HG03103 (cell line): ENCODE data around the gene JUND.

ENCODE experiments used
- ATAC-seq: cut with Tn5 transposase; IDR thresholded peaks from one replicate; pipeline ENCODE4 v1.9.1; 2021; ENCODE audit warnings: low read depth; ENCODE audit not compliant: unreplicated experiment

JUND gene

GRCh38 chr19:18271433-18271841 is 10.0 kb downstream of the JUND start:
- ATAC-seq: no peak

GRCh38 chr19:18270326-18270725 is 11.1 kb downstream of the JUND start:
- no peak for ATAC-seq

- ATAC-seq: no peak
Measured at GRCh38 chr19:18269070-18269723, 12.2 kb downstream of the JUND start.

GRCh38 chr19:18266771-18267686 is 14.4 kb downstream of the JUND start:
- ATAC-seq: no peak

- no peak for ATAC-seq
Measured at GRCh38 chr19:18265582-18265981, 15.8 kb downstream of the JUND start.

- no peak for ATAC-seq
Measured at GRCh38 chr19:18264971-18265540, 16.4 kb downstream of the JUND start.

- no peak for ATAC-seq
Measured at GRCh38 chr19:18264137-18264854, 17.1 kb downstream of the JUND start.

- no peak for ATAC-seq
Measured at GRCh38 chr19:18263324-18264136, 17.9 kb downstream of the JUND start.

- ATAC-seq: no peak
Measured at GRCh38 chr19:18262917-18263316, 18.5 kb downstream of the JUND start.

GRCh38 chr19:18262144-18262543 is 19.3 kb downstream of the JUND start:
- ATAC-seq: no peak

GRCh38 chr19:18261474-18261873 is 19.9 kb downstream of the JUND start:
- no peak for ATAC-seq

- no peak for ATAC-seq
Measured at GRCh38 chr19:18259893-18260292, 21.5 kb downstream of the JUND start.

- ATAC-seq: no peak
Measured at GRCh38 chr19:18257503-18258470, 23.6 kb downstream of the JUND start.

- no peak for ATAC-seq
Measured at GRCh38 chr19:18254546-18255503, 26.6 kb downstream of the JUND start.

GRCh38 chr19:18253716-18254115 is 27.7 kb downstream of the JUND start:
- ATAC-seq: no peak

- ATAC-seq: no peak
Measured at GRCh38 chr19:18253130-18253529, 28.3 kb downstream of the JUND start.

GRCh38 chr19:18252370-18252717 is 29.1 kb downstream of the JUND start:
- no peak for ATAC-seq
